SH-SY5Y (cell line): ENCODE measurements around the gene RBKS.

Source experiments
- GATA2 ChIP-seq: IDR thresholded peaks from 2 replicates; pipeline ENCODE4 v1.6.1; 2011; ENCODE audit warnings: mild to moderate bottlenecking, low read depth, low read length
- GATA3 ChIP-seq: IDR thresholded peaks from 2 replicates; pipeline ENCODE4 v1.6.1; 2011; ENCODE audit warnings: low read depth, mild to moderate bottlenecking, low read length, moderate library complexity

DNA sequence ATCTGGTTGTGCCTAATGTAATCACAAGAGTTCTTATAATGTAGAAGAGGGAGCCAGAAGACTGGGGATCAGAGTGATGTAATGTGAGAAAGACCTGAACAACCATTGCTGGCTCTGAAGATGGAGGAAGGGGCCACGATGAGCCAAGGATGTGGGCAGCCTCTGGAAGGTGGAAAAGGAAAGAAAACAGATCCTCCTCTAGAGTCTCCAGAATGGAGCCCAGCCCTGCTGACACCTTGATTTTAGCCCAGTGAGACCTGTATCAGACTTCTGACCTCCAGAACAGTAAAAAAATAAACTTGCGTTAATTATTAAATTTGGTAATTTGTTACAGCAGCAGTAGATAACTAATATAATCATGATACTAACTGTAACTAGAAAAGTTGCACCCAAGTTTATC lies 3.1 kb downstream of the RBKS start:
- TF ChIP-seq GATA2 (no peak), GATA3 (no peak)
